Measurements from ENCODE around the gene LGALS9. TPM values are rescaled to one million over a fixed set of nuclear protein-coding genes. Genes with fewer than 3 reads are reported as not detected.
A peak's percentile ranks its signal among the peaks of the same experiment; 100 is the strongest.

The LGALS9 gene
- polyA plus RNA-seq, 3 donors, result 149 to 581 (median 149) TPM

DNA sequence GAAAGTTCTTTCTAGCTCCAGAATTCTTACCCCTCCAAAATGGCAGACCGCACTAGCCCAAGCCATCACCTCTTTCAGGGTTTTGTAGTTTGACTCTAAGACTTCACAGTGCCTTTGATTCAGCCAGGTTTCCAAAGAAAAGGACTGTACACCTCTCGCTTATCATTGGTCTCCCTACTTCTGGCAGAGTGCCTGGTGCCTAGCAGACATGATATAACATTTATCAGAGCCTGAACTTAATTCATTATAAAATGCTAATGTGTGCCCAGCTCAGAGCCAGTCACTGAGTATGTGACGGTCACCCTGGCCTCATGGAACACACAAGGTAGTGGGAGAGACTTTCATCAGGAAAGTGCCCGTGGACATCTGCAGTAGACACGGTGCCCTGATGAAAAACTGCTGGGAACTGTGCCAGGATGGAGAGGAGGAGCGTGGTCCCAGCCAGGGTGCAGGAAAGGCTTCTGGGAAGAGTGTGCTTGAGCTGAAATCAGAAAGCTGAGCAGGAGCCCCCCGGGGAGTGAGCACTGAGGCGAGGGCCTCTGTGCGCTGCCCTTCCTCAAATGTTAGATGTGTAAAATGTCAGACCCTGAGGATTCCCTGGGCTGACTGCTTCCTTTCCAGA, 34.3 kb upstream of the LGALS9 start:
- peaks cover 0 to 1% (median 0%) of the 10 kb centered on the region in 3 donors for H3K27me3 Mint-ChIP-seq (ENCODE audit: low read depth in 3 of 3)
- Histone ChIP-seq H4K20me1 (ENCODE audit: insufficient read depth, low read length) (peaks cover 13% of the 10 kb centered on the region), H3K9ac (ENCODE audit: insufficient read depth, low read length, poor library complexity, severe bottlenecking) (no peak overlapping the region), H2AFZ (ENCODE audit: insufficient read depth, low read depth, low read length, poor library complexity, severe bottlenecking) (no peak overlapping the region), H3K27ac (ENCODE audit: low read depth in 1 of 2, low read length in 2 of 2) (peak overlapping the region in 1 of 2 donors; percentile 32), H3K36me3 (replicated peaks in 1 of 2; ENCODE audit: control insufficient read depth in 1 of 2, insufficient read depth in 2 of 2, low read length in 2 of 2) (peaks cover 77 to 85% of the 10 kb centered on the region in 2 donors), H3K79me2 (ENCODE audit: insufficient read depth, low read length) (no peaks in the 10 kb centered on the region), H3K4me3 (replicated peaks in 1 of 3; ENCODE audit: low read depth in 2 of 3, low read length in 3 of 3) (no peak overlapping the region), H3K9me3 (replicated peaks in 1 of 2; ENCODE audit: control insufficient read depth in 1 of 2, insufficient read depth in 1 of 2, low read length in 2 of 2) (no peaks in the 10 kb centered on the region), H3K4me1 (ENCODE audit: control insufficient read depth in 1 of 2, insufficient read depth in 2 of 2, low read length in 2 of 2) (no peaks in the 10 kb centered on the region), H3K4me2 (replicated peaks; ENCODE audit: extremely low read depth, low read length, poor library complexity, severe bottlenecking) (no peak overlapping the region), H3K27me3 (ENCODE audit: control insufficient read depth in 2 of 2, insufficient read depth in 2 of 2, low read length in 2 of 2) (no peaks in the 10 kb centered on the region)
- intact Hi-C loops (cut with micrococcal nuclease), result no loop called here
- TF ChIP-seq, protein P1, sequence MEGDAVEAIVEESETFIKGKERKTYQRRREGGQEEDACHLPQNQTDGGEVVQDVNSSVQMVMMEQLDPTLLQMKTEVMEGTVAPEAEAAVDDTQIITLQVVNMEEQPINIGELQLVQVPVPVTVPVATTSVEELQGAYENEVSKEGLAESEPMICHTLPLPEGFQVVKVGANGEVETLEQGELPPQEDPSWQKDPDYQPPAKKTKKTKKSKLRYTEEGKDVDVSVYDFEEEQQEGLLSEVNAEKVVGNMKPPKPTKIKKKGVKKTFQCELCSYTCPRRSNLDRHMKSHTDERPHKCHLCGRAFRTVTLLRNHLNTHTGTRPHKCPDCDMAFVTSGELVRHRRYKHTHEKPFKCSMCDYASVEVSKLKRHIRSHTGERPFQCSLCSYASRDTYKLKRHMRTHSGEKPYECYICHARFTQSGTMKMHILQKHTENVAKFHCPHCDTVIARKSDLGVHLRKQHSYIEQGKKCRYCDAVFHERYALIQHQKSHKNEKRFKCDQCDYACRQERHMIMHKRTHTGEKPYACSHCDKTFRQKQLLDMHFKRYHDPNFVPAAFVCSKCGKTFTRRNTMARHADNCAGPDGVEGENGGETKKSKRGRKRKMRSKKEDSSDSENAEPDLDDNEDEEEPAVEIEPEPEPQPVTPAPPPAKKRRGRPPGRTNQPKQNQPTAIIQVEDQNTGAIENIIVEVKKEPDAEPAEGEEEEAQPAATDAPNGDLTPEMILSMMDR (IDR thresholded peaks at IDR 0.05), result no peak
- peaks cover 6% of the 10 kb centered on the region for H3K4me1 Mint-ChIP-seq
- H3K9me3 Mint-ChIP-seq, result no peaks in the 10 kb centered on the region
- no peak for DNase-seq
- H3K36me3 Mint-ChIP-seq, result peaks cover 75 to 84% of the 10 kb centered on the region in 2 donors
- no peak overlapping the region for H3K4me3 Mint-ChIP-seq
- H3K27ac Mint-ChIP-seq, result peak overlapping the region in 2 of 7 donors; percentile 4 to 25
- WGBS (ENCODE audit: insufficient coverage), result 93% methylated on average over 9 of the region's 9 CpGs

DNA sequence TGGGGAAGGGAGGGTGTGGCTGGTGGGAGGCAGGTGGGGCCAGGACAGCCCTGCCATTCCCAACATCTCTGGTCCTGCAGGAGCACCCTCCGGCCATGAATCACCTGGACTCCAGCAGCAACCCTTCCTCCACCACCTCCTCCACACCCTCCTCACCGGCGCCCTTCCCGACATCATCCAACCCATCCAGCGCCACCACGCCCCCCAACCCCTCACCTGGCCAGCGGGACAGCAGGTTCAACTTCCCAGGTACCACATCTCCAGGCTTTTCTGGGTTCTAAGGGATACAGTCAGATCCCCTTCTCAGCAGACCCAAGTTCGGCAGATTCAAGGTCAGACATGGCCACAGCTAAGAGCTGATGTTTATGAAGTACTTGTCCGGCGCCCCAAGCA, 33.8 kb upstream of the LGALS9 start:
- Mint-ChIP-seq H3K27ac (peak overlapping the region in 3 of 7 donors; percentile 15 to 64 (median 28)), H3K9me3 (no peaks in the 10 kb centered on the region), H3K36me3 (peaks cover 71 to 83% of the 10 kb centered on the region in 2 donors), H3K4me1 (peaks cover 8% of the 10 kb centered on the region), H3K4me3 (no peak overlapping the region), H3K27me3 (ENCODE audit: low read depth in 3 of 3) (peaks cover 0 to 1% (median 0%) of the 10 kb centered on the region in 3 donors)
- H3K4me1 ChIP-seq (ENCODE audit: control insufficient read depth in 1 of 2, insufficient read depth in 2 of 2, low read length in 2 of 2), result no peaks in the 10 kb centered on the region
- TF ChIP-seq, protein P1 (IDR thresholded peaks at IDR 0.05), result no peak
- H3K4me2 ChIP-seq (replicated peaks; ENCODE audit: extremely low read depth, low read length, poor library complexity, severe bottlenecking), result no peak overlapping the region
- no peak overlapping the region for H2AFZ ChIP-seq (ENCODE audit: insufficient read depth, low read depth, low read length, poor library complexity, severe bottlenecking)
- no peak overlapping the region for H3K4me3 ChIP-seq (replicated peaks in 1 of 3; ENCODE audit: low read depth in 2 of 3, low read length in 3 of 3)
- H3K9ac ChIP-seq (ENCODE audit: insufficient read depth, low read length, poor library complexity, severe bottlenecking), result no peak overlapping the region
- H3K27me3 ChIP-seq (ENCODE audit: control insufficient read depth in 2 of 2, insufficient read depth in 2 of 2, low read length in 2 of 2), result no peaks in the 10 kb centered on the region
- H3K36me3 ChIP-seq (replicated peaks in 1 of 2; ENCODE audit: control insufficient read depth in 1 of 2, insufficient read depth in 2 of 2, low read length in 2 of 2), result peaks cover 72 to 83% of the 10 kb centered on the region in 2 donors
- H4K20me1 ChIP-seq (ENCODE audit: insufficient read depth, low read length), result peaks cover 18% of the 10 kb centered on the region
- no peak for DNase-seq
- H3K79me2 ChIP-seq (ENCODE audit: insufficient read depth, low read length), result no peaks in the 10 kb centered on the region
- WGBS (ENCODE audit: insufficient coverage), result 84% methylated on average over 8 of the region's 10 CpGs
- H3K27ac ChIP-seq (ENCODE audit: low read depth in 1 of 2, low read length in 2 of 2), result no peak overlapping the region
- H3K9me3 ChIP-seq (replicated peaks in 1 of 2; ENCODE audit: control insufficient read depth in 1 of 2, insufficient read depth in 1 of 2, low read length in 2 of 2), result no peaks in the 10 kb centered on the region
- intact Hi-C loops (cut with micrococcal nuclease), result no loop called here

All from CD14-positive monocyte (primary cell).